GM12875 (cell line): Measurements from ENCODE around the gene SP2.

ENCODE experiments used
- H3K4me3 ChIP-seq: one replicate; pipeline ENCODE4 v1.5.1; 2011; ENCODE audit warnings: low read depth, low read length, control low read depth
- CTCF ChIP-seq: IDR thresholded peaks from 2 replicates; pipeline ENCODE4 v1.5.1; 2011; ENCODE audit warnings: low read depth, mild to moderate bottlenecking, control low read depth, inconsistent platforms, low read length, moderate library complexity, borderline replicate concordance; ENCODE audit not compliant: insufficient read depth

SP2 gene

GRCh38 chr17:47884427-47884740 is 11.7 kb upstream of the SP2 start:
- no peak for TF ChIP-seq CTCF
- H3K4me3 ChIP-seq, result no peak overlapping the region

DNA sequence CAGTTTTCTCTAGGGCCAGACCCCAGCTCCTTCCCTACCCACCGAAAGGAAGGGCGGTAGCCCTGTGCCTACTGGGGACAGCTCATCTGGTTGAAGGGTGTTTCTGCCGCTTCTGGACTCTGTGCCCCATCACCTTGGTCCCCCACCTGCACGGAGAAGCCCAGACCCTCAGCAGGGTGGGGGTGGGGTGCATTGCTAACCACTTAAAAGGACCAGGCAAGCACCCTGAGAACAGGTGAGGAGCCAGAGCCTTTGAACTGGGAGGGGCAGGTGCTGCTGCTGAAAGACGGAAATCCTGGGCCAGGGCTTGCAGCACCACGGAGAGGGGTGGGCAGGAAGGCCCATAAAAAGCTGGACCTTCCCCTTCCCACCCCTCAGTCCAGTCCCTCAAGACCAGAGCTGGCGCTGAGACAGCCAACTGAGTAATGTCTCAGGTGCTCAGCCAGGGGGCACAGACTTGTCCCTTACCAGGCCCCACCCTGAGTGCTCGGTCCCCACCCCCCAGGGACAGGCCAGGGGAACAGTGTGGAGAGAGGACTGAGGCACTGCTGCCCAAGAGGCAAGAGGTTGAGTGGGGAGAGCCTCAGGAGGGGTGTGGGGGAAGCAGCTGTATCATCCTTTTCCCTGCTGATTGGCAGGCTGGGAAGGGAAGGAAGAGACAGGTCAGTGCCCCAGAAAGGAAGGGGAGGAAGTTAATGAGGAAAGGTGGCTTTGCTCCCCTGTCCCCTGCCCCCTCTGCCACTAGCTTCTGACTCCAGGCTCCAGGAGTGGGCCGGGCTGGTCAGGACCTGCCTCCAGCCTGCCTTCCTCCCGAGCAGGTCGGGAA is 10.9 kb upstream of the SP2 start:
- no peak overlapping the region for H3K4me3 ChIP-seq
- TF ChIP-seq CTCF, result no peak

DNA sequence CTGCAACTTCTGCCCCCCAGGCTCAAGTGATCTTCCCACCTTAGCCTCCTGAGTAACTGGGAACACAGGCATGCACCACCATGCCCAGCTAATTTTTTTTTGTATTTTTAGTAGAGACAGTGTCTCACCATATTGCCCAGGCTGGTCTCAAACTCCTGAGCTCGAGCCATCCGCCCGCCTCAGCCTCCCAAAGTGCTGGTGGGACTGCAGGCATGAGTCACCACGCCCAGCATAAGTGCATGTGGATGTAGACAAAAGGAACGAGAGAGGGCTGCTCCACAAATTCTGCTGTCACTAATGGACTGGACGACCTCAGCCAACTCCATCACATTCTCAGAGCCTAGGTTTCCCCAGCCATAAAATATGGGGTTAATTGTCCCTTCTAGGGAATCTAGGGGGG is 7.7 kb upstream of the SP2 start:
- no peak overlapping the region for H3K4me3 ChIP-seq
- TF ChIP-seq CTCF, result no peak

DNA sequence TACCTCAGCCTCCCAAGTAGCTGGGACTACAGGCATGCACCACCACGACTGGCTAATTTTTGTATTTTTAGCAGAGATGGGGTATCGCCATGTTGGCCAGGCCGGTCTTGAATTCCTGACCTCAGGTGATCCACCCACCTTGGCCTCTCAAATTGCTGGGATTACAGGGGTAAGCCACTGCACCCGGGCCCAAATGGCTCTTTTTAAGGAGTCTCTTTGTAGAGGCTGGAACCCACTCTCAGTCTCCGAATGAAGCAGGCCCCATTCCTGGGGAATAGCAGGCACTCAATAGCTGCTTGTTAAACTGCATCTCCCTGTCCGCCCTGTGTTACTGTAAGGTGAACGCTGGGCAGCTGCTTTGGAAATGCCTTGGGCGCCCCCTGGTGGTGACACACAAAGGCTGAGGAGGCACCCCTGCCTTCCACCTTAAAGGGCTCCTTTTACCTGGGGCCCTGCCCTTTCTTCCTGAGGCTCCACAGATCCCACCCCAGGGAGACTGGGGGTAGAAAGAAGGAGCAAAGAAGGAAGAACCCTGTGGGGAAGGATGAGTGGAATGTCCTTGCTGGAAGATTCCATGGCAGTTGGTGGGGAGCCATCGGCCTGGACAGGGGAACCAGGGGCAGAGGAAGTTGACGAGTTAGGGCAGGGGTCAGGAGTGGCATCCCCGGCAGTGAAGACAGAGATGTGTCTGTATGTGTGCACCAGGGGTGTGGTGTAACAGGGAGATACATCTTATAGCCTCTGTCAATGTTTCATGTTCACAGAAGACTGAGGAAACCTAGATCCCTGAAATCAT is 6.1 kb upstream of the SP2 start:
- TF ChIP-seq CTCF, result peak; percentile 88
- no peak overlapping the region for H3K4me3 ChIP-seq

DNA sequence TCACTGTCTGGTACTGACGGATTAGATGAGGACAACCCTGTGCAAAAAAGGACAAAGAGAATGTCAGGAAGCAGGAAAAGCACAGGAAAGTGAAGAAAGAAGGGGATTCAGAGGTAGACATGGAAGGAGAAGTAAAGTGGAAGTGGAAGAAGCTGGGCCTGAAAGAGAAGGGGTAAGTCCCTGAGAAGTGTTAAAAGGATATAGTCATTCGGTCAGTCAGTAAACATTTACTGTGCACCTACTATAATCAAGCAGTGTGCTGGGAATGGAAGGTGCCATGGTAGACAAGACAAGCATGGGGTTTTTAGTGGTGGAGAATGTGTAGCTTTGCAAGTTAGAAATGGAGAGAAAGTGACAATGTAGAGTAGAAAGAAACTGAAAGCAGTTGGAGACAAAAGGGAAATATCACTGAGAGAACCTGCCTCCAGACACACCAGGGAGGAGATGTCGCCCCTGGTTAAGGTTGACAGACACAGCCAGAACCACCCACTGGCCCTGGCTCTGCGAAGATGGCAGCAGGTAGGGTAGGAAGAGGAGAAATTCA is 4.4 kb upstream of the SP2 start:
- H3K4me3 ChIP-seq, result no peak overlapping the region

DNA sequence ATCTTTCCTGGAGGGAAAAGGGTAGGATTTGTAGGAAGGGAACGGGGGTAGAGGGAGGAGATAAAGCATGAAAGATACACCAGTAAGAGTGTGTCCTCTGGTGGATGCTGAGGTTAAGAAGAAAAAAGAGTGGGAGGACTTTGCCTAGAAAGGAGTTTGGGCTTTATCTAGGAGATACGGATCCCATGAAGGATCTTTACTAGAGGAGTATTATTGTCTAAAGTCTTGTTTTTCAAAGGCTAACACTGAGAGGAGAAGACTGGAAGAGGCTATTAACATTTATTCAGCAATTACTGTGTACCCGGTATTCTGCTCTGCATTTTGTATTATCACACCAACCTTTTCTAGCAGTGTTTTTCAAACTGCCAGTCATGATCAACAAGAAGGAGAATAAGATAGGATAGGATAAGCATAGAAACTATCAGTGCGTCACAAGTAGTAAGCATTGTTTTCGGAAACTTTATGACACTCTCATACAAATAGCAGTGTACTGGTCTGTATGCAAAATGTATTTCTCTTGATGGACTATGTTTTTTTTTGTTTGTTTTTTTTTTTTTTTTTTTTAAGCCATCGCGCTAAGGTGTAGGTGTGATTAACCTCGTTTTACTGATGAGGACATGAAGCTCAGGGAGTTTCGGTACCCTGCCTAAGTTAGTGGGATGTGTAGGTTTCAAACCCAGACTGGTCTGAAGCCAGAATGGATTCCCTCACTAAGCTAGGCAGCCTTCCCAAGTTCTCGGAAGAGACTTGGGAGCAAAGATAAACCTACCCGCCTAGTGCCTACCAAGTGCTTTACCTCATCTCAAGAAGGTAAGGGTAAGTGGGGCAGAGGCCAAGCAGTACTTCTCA is 1.3 kb upstream of the SP2 start:
- peak overlapping the region; percentile 66 for H3K4me3 ChIP-seq
- TF ChIP-seq CTCF, result no peak

More for the DNA sequence above, 4.4 kb upstream of the SP2 start:
- no peak for TF ChIP-seq CTCF
